Activated naive CD8-positive, alpha-beta T cell treated with anti-CD3 and anti-CD28 coated beads, Interleukin-2, amount 50 U/mL, for 24 hours (primary cell): ENCODE measurements around the gene ZNF20.

ENCODE experiments used
- ATAC-seq: fragments of 150-1000 bp; cut with Tn5 transposase; one replicate; pipeline ENCODE4 v1.10.0; 2021
- DNase-seq: peaks from one replicate; pipeline ENCODE4 v3.0.0; 2021
- H3K27ac Mint-ChIP-seq: one replicate; pipeline ENCODE4 v1.8.0; 2021; ENCODE audit warnings: mild to moderate bottlenecking, mixed read lengths
- H3K27me3 Mint-ChIP-seq: one replicate; pipeline ENCODE4 v1.8.0; 2021; ENCODE audit warnings: mixed read lengths
- H3K36me3 Mint-ChIP-seq: one replicate; pipeline ENCODE4 v1.8.0; 2021; ENCODE audit warnings: low read depth, mixed read lengths
- H3K4me1 Mint-ChIP-seq: one replicate; pipeline ENCODE4 v1.8.0; 2021; ENCODE audit warnings: mixed read lengths
- H3K4me3 Mint-ChIP-seq: one replicate; pipeline ENCODE4 v1.8.0; 2021; ENCODE audit warnings: mild to moderate bottlenecking, moderate library complexity, mixed read lengths
- H3K9me3 Mint-ChIP-seq: one replicate; pipeline ENCODE4 v1.8.0; 2021; ENCODE audit warnings: mixed read lengths

Gene ZNF20

GRCh38 chr19:12139885-12140544 lies at the start of gene ZNF20:
TSS of gene ZNF20 (minus strand) at chr19:12140350. CDS start at chr19:12140182, 168 bp downstream.
- ATAC-seq (peak; percentile 89), DNase-seq (peak; percentile 93)
- H3K4me1 Mint-ChIP-seq: peaks cover 38% of the 10 kb centered on the region
- peak within 1 kb of the TSS; percentile 90 for H3K4me3 Mint-ChIP-seq
- H3K36me3 Mint-ChIP-seq: peaks cover 18% of the 10 kb centered on the region
- peaks cover 5% of the 10 kb centered on the region for H3K9me3 Mint-ChIP-seq
- H3K27me3 Mint-ChIP-seq: no peaks in the 10 kb centered on the region
- H3K27ac Mint-ChIP-seq: peak within 1 kb of the TSS; percentile 46

- Mint-ChIP-seq H3K9me3 (peaks cover 72% of the 10 kb centered on the region), H3K4me3 (no peak overlapping the region), H3K27me3 (no peaks in the 10 kb centered on the region), H3K27ac (no peak overlapping the region), H3K4me1 (peaks cover 3% of the 10 kb centered on the region), H3K36me3 (peaks cover 94% of the 10 kb centered on the region)
- ATAC-seq: no peak
- DNase-seq: no peak
Observed at GRCh38 chr19:12187625-12188024, 47.5 kb upstream of the ZNF20 start.

- H3K4me3 Mint-ChIP-seq: no peak overlapping the region
- peaks cover 10% of the 10 kb centered on the region for H3K4me1 Mint-ChIP-seq
- H3K27me3 Mint-ChIP-seq: no peaks in the 10 kb centered on the region
- ATAC-seq: no peak
- no peak for DNase-seq
- H3K9me3 Mint-ChIP-seq: peaks cover 28% of the 10 kb centered on the region
- H3K27ac Mint-ChIP-seq: no peak overlapping the region
- peaks cover 87% of the 10 kb centered on the region for H3K36me3 Mint-ChIP-seq
Observed at GRCh38 chr19:12180377-12180776, 40.2 kb upstream of the ZNF20 start.

GRCh38 chr19:12166626-12167025 lies 26.5 kb upstream of the ZNF20 start:
- peaks cover 30% of the 10 kb centered on the region for H3K36me3 Mint-ChIP-seq
- H3K27ac Mint-ChIP-seq: peak overlapping the region; percentile 9
- no peak overlapping the region for H3K4me3 Mint-ChIP-seq
- ATAC-seq: no peak
- H3K4me1 Mint-ChIP-seq: peaks cover 53% of the 10 kb centered on the region
- no peaks in the 10 kb centered on the region for H3K27me3 Mint-ChIP-seq
- DNase-seq: no peak
- H3K9me3 Mint-ChIP-seq: no peaks in the 10 kb centered on the region

GRCh38 chr19:12163826-12164225 lies 23.7 kb upstream of the ZNF20 start:
- Mint-ChIP-seq H3K4me3 (peak overlapping the region; percentile 100), H3K4me1 (peaks cover 49% of the 10 kb centered on the region), H3K27ac (peak overlapping the region; percentile 99), H3K9me3 (no peaks in the 10 kb centered on the region), H3K36me3 (peaks cover 18% of the 10 kb centered on the region), H3K27me3 (no peaks in the 10 kb centered on the region)
- no peak for DNase-seq
- ATAC-seq: no peak

GRCh38 chr19:12162882-12163806 lies 23.0 kb upstream of the ZNF20 start, which contains the start of gene ZNF136:
TSS of gene ZNF136 (plus strand) at chr19:12163096. CDS start at chr19:12163204, 108 bp downstream.
- peaks cover 49% of the 10 kb centered on the region for H3K4me1 Mint-ChIP-seq
- no peaks in the 10 kb centered on the region for H3K9me3 Mint-ChIP-seq
- peak within 1 kb of the TSS; percentile 100 for H3K4me3 Mint-ChIP-seq

GRCh38 chr19:12162513-12162881 lies 22.3 kb upstream of the ZNF20 start:
- peaks cover 46% of the 10 kb centered on the region for H3K4me1 Mint-ChIP-seq
- H3K36me3 Mint-ChIP-seq: peaks cover 16% of the 10 kb centered on the region
- H3K4me3 Mint-ChIP-seq: peak overlapping the region; percentile 100
- DNase-seq (no peak), ATAC-seq (no peak)
- H3K9me3 Mint-ChIP-seq: no peaks in the 10 kb centered on the region
- H3K27ac Mint-ChIP-seq: peak overlapping the region; percentile 98
- H3K27me3 Mint-ChIP-seq: no peaks in the 10 kb centered on the region

More at GRCh38 chr19:12162882-12163806, 23.0 kb upstream of the ZNF20 start, which contains the start of gene ZNF136:
- Mint-ChIP-seq H3K27me3 (no peaks in the 10 kb centered on the region), H3K36me3 (peaks cover 18% of the 10 kb centered on the region), H3K27ac (peak within 1 kb of the TSS; percentile 99)
- ATAC-seq: peak; percentile 99
- DNase-seq: peak; percentile 90

- peak; percentile 25 for DNase-seq
- peaks cover 34% of the 10 kb centered on the region for H3K4me1 Mint-ChIP-seq
- H3K36me3 Mint-ChIP-seq: peaks cover 13% of the 10 kb centered on the region
- H3K4me3 Mint-ChIP-seq: no peak overlapping the region
- no peak for ATAC-seq
- H3K27me3 Mint-ChIP-seq: peaks cover 4% of the 10 kb centered on the region
- no peaks in the 10 kb centered on the region for H3K9me3 Mint-ChIP-seq
- no peak overlapping the region for H3K27ac Mint-ChIP-seq
Observed at GRCh38 chr19:12159773-12160414, 19.7 kb upstream of the ZNF20 start.

GRCh38 chr19:12156223-12157058 lies 16.3 kb upstream of the ZNF20 start, which contains the start of gene ZNF625:
TSS of gene ZNF625 (minus strand) at chr19:12156734. CDS start at chr19:12156558, 176 bp downstream.
- H3K27me3 Mint-ChIP-seq: peaks cover 4% of the 10 kb centered on the region
- peak within 1 kb of the TSS; percentile 39 for H3K27ac Mint-ChIP-seq
- ATAC-seq (peak; percentile 91), DNase-seq (peak; percentile 60)
- H3K36me3 Mint-ChIP-seq: peaks cover 5% of the 10 kb centered on the region
- H3K4me3 Mint-ChIP-seq: peak within 1 kb of the TSS; percentile 84
- H3K9me3 Mint-ChIP-seq: no peaks in the 10 kb centered on the region
- H3K4me1 Mint-ChIP-seq: peaks cover 12% of the 10 kb centered on the region

- Mint-ChIP-seq H3K4me3 (peak overlapping the region; percentile 84), H3K36me3 (peaks cover 5% of the 10 kb centered on the region), H3K27me3 (peaks cover 4% of the 10 kb centered on the region), H3K27ac (no peak overlapping the region), H3K4me1 (peaks cover 12% of the 10 kb centered on the region), H3K9me3 (no peaks in the 10 kb centered on the region)
- DNase-seq (no peak), ATAC-seq (no peak)
Observed at GRCh38 chr19:12155324-12155860, 15.2 kb upstream of the ZNF20 start.

- no peaks in the 10 kb centered on the region for H3K27me3 Mint-ChIP-seq
- ATAC-seq (no peak), DNase-seq (no peak)
- peaks cover 30% of the 10 kb centered on the region for H3K36me3 Mint-ChIP-seq
- H3K4me3 Mint-ChIP-seq: no peak overlapping the region
- peaks cover 10% of the 10 kb centered on the region for H3K4me1 Mint-ChIP-seq
- peaks cover 18% of the 10 kb centered on the region for H3K9me3 Mint-ChIP-seq
- no peak overlapping the region for H3K27ac Mint-ChIP-seq
Observed at GRCh38 chr19:12145348-12145747, 5.2 kb upstream of the ZNF20 start.

- H3K4me1 Mint-ChIP-seq: peaks cover 38% of the 10 kb centered on the region
- H3K27ac Mint-ChIP-seq: no peak overlapping the region
- H3K36me3 Mint-ChIP-seq: peaks cover 24% of the 10 kb centered on the region
- H3K9me3 Mint-ChIP-seq: peaks cover 12% of the 10 kb centered on the region
- H3K4me3 Mint-ChIP-seq: peak overlapping the region; percentile 90
- ATAC-seq: no peak
- no peak for DNase-seq
- no peaks in the 10 kb centered on the region for H3K27me3 Mint-ChIP-seq
Observed at GRCh38 chr19:12141405-12141736, 1.2 kb upstream of the ZNF20 start.

- H3K36me3 Mint-ChIP-seq: peaks cover 20% of the 10 kb centered on the region
- no peak overlapping the region for H3K27ac Mint-ChIP-seq
- peaks cover 38% of the 10 kb centered on the region for H3K4me1 Mint-ChIP-seq
- DNase-seq (peak; percentile 88), ATAC-seq (peak; percentile 73)
- no peaks in the 10 kb centered on the region for H3K27me3 Mint-ChIP-seq
- H3K9me3 Mint-ChIP-seq: peaks cover 8% of the 10 kb centered on the region
- H3K4me3 Mint-ChIP-seq: peak overlapping the region; percentile 90
Observed at GRCh38 chr19:12140545-12141404, 625 bp upstream of the ZNF20 start.
